SK-N-SH (cell line): ENCODE results near the gene CCDC149. TPM values are rescaled to one million over a fixed set of nuclear protein-coding genes. Genes with fewer than 3 reads are reported as not detected.

Experiments
- CTCF ChIA-PET: fragments of 300-600, 350-600 bp; formaldehyde crosslinking; extraction: SDS; loops from one replicate; lab custom pipeline; 2021; lab: Yijun Ruan, JAX
- POLR2A ChIA-PET: fragments of 350-600 bp; sonication (Branson Sonifier 250); formaldehyde crosslinking; extraction: SDS; loops from one replicate; lab custom pipeline; 2020; ENCODE audit warnings: antibody characterized with exemption, inconsistent platforms; lab: Yijun Ruan, JAX
- DNase-seq: peaks from one replicate; pipeline ENCODE4 v3.0.0; 2012
- H2AFZ ChIP-seq: fragments of 200-600 bp; sonication (generic); 2 replicates; pipeline ENCODE4 v1.8.1; 2016; ENCODE audit warnings: antibody characterized with exemption, mild to moderate bottlenecking, low read depth
- H3F3A ChIP-seq: fragments of 200-600 bp; sonication (generic); replicated peaks from 2 replicates; pipeline ENCODE3; 2016; ENCODE audit warnings: antibody characterized with exemption, mild to moderate bottlenecking; ENCODE audit not compliant: insufficient read depth
- H3K27ac ChIP-seq, 2 experiments: fragments of 200-500 bp in 1 of 2; fragments of 200-600 bp in 1 of 2; sonication (Bioruptor generic) in 1 of 2; sonication (generic), shearing (Covaris generic) in 1 of 2; 2 replicates each; pipeline versions ENCODE4 v1.5.1 to v1.6.1; 2014 to 2016; ENCODE audit warnings: low read depth in 2 of 2, inconsistent platforms in 1 of 2, low read length in 1 of 2, mild to moderate bottlenecking in 1 of 2, mixed read lengths in 1 of 2
- H3K27me3 ChIP-seq: fragments of 200-600 bp; sonication (generic), shearing (Covaris generic); 2 replicates; pipeline ENCODE4 v1.6.1; 2016; ENCODE audit warnings: mixed run types; ENCODE audit not compliant: insufficient read depth
- H3K36me3 ChIP-seq, 2 experiments: fragments of 200-500 bp in 1 of 2; fragments of 200-600 bp in 1 of 2; sonication (Bioruptor generic) in 1 of 2; sonication (generic) in 1 of 2; replicated peaks in 1 of 2; 2 replicates each; pipeline versions ENCODE3 to v1.5.1; 2014 to 2016; ENCODE audit warnings: low read length in 1 of 2, mild to moderate bottlenecking in 1 of 2; ENCODE audit not compliant: insufficient read depth in 2 of 2, control insufficient read depth in 1 of 2
- H3K4me1 ChIP-seq, 2 experiments: fragments of 200-500 bp in 1 of 2; fragments of 200-600 bp in 1 of 2; sonication (Bioruptor generic) in 1 of 2; sonication (generic), shearing (Covaris generic) in 1 of 2; 2 replicates each; pipeline versions ENCODE4 v1.5.1 to v1.6.1; 2014 to 2016; ENCODE audit warnings: low read depth in 1 of 2, low read length in 1 of 2, mixed run types in 1 of 2; ENCODE audit not compliant: insufficient read depth in 2 of 2, control insufficient read depth in 1 of 2
- H3K4me2 ChIP-seq: fragments of 200-600 bp; sonication (generic), shearing (Covaris generic); 2 replicates; pipeline ENCODE4 v1.6.1; 2017; ENCODE audit warnings: mixed run types
- H3K4me3 ChIP-seq, 2 experiments: fragments of 200-500 bp in 1 of 2; fragments of 200-600 bp in 1 of 2; sonication (Bioruptor generic) in 1 of 2; sonication (generic), shearing (Covaris generic) in 1 of 2; 2 replicates each; pipeline versions ENCODE4 v1.5.1 to v1.8.1; 2014 to 2016; ENCODE audit warnings: low read depth in 2 of 2, inconsistent platforms in 1 of 2, low read length in 1 of 2, mild to moderate bottlenecking in 1 of 2, mixed read lengths in 1 of 2, moderate library complexity in 1 of 2
- H3K79me2 ChIP-seq: fragments of 200-600 bp; sonication (generic); 2 replicates; pipeline ENCODE4 v1.8.1; 2017; ENCODE audit warnings: mild to moderate bottlenecking; ENCODE audit not compliant: insufficient read depth
- H3K9ac ChIP-seq: fragments of 200-600 bp; sonication (generic); 2 replicates; pipeline ENCODE4 v1.6.1; 2017; ENCODE audit warnings: mixed run types
- H3K9me2 ChIP-seq: fragments of 200-600 bp; sonication (generic); 2 replicates; pipeline ENCODE4 v1.6.1; 2017; ENCODE audit warnings: mixed run types
- H3K9me3 ChIP-seq: fragments of 200-600 bp; sonication (generic); 2 replicates; pipeline ENCODE4 v1.6.1; 2017; ENCODE audit warnings: mixed run types, mild to moderate bottlenecking, moderate library complexity
- H4K20me1 ChIP-seq: fragments of 200-600 bp; sonication (generic); 2 replicates; pipeline ENCODE4 v1.6.1; 2017; ENCODE audit warnings: mild to moderate bottlenecking, mixed run types; ENCODE audit not compliant: insufficient read depth
- EP300 ChIP-seq, 2 experiments: IDR thresholded peaks; 2 replicates each; pipeline versions ENCODE4 v1.4.0 to v1.6.1; 2012; ENCODE audit warnings: borderline replicate concordance in 1 of 2, low read depth in 1 of 2, low read length in 1 of 2
- EZH2phosphoT487 ChIP-seq: fragments of 200-600 bp; sonication (generic); IDR thresholded peaks from 2 replicates; pipeline ENCODE4 v1.6.1; 2017; ENCODE audit warnings: low read depth, mixed run types, mild to moderate bottlenecking, antibody characterized with exemption, moderate library complexity, borderline replicate concordance
- FOSL2 ChIP-seq: IDR thresholded peaks from 2 replicates; pipeline ENCODE4 v1.4.0; 2012; ENCODE audit warnings: low read depth, mild to moderate bottlenecking, moderate library complexity, borderline replicate concordance
- FOXJ3 ChIP-seq: sonication (generic); formaldehyde crosslinking; IDR thresholded peaks from 2 replicates; pipeline ENCODE4 v1.5.1; 2020; ENCODE audit warnings: mild to moderate bottlenecking, missing genetic modification reagents
- FOXM1 ChIP-seq: IDR thresholded peaks from 2 replicates; pipeline ENCODE4 v1.4.0; 2012; ENCODE audit warnings: low read depth, mild to moderate bottlenecking
- GABPA ChIP-seq: IDR thresholded peaks from 2 replicates; pipeline ENCODE4 v1.4.0; 2012; ENCODE audit warnings: low read depth, mild to moderate bottlenecking
- IRF3 ChIP-seq: fragments of 150-350 bp; IDR thresholded peaks from 2 replicates; pipeline ENCODE4 v1.6.1; 2016; ENCODE audit warnings: mild to moderate bottlenecking, low read depth, low read length
- JUND ChIP-seq: IDR thresholded peaks from 2 replicates; pipeline ENCODE4 v1.4.0; 2012
- MAX ChIP-seq: IDR thresholded peaks from 2 replicates; pipeline ENCODE4 v1.4.0; 2012; ENCODE audit warnings: low read depth
- MXI1 ChIP-seq: IDR thresholded peaks from 2 replicates; pipeline ENCODE4 v1.6.1; 2012; ENCODE audit warnings: mild to moderate bottlenecking, low read depth, low read length, improper control_type of control experiment
- NFIC ChIP-seq: IDR thresholded peaks from 2 replicates; pipeline ENCODE4 v1.4.0; 2012; ENCODE audit warnings: borderline replicate concordance
- NRF1 ChIP-seq: IDR thresholded peaks from 2 replicates; pipeline ENCODE4 v1.6.1; 2012; ENCODE audit warnings: low read depth, mild to moderate bottlenecking, low read length
- POLR2AphosphoS5 ChIP-seq: IDR thresholded peaks from 2 replicates; pipeline ENCODE4 v1.6.1; 2012; ENCODE audit warnings: low read depth, low read length
- RAD21 ChIP-seq: IDR thresholded peaks from 2 replicates; pipeline ENCODE4 v1.6.1; 2012; ENCODE audit warnings: mild to moderate bottlenecking, low read length
- RXRA ChIP-seq: IDR thresholded peaks from 2 replicates; pipeline ENCODE4 v1.4.0; 2012; ENCODE audit warnings: low read depth, mild to moderate bottlenecking, borderline replicate concordance
- SIN3A ChIP-seq: IDR thresholded peaks from 2 replicates; pipeline ENCODE4 v1.6.1; 2012; ENCODE audit warnings: low read depth, mild to moderate bottlenecking, low read length, moderate library complexity, borderline replicate concordance
- SMC3 ChIP-seq: IDR thresholded peaks from 2 replicates; pipeline ENCODE4 v1.6.1; 2012; ENCODE audit warnings: low read depth, low read length, improper control_type of control experiment
- TAF1 ChIP-seq: IDR thresholded peaks from 2 replicates; pipeline ENCODE4 v1.6.1; 2012; ENCODE audit warnings: low read depth, mild to moderate bottlenecking, low read length, moderate library complexity, borderline replicate concordance
- TCF12 ChIP-seq: IDR thresholded peaks from 2 replicates; pipeline ENCODE4 v1.4.0; 2012
- TEAD4 ChIP-seq: IDR thresholded peaks from 2 replicates; pipeline ENCODE4 v1.4.0; 2012; ENCODE audit warnings: mild to moderate bottlenecking, borderline replicate concordance; ENCODE audit not compliant: insufficient read depth
- USF2 ChIP-seq: fragments of 150-350 bp; IDR thresholded peaks from 2 replicates; pipeline ENCODE4 v1.6.1; 2017; ENCODE audit warnings: antibody characterized with exemption, low read length, low read depth, borderline replicate concordance
- YY1 ChIP-seq: IDR thresholded peaks from 2 replicates; pipeline ENCODE4 v1.4.0; 2012; ENCODE audit warnings: low read depth, mild to moderate bottlenecking
- WGBS: methylation state at CpG from one replicate; pipeline ENCODE4 v1.1.6; 2017; ENCODE audit warnings: low lambda C conversion rate; 5-methylcytosine and 5-hydroxymethylcytosine counted together
- polyA plus RNA-seq, 3 experiments: library from polyadenylated mRNA; depleted of rRNA; stranded (reverse); fragments of >200 nt; gene quantifications; 2 replicates each; pipeline ENCODE4 v1.2.3, GENCODE V29; 2012
- TF ChIP-seq, protein P1 (sequence below): IDR thresholded peaks from 2 replicates; pipeline ENCODE4 v1.4.0; 2012; ENCODE audit warnings: low read depth, borderline replicate concordance

Gene CCDC149
- polyA plus RNA-seq, 1 of the 3 experiments (the other 2 are of a cell fraction), result 5.5 TPM

DNA sequence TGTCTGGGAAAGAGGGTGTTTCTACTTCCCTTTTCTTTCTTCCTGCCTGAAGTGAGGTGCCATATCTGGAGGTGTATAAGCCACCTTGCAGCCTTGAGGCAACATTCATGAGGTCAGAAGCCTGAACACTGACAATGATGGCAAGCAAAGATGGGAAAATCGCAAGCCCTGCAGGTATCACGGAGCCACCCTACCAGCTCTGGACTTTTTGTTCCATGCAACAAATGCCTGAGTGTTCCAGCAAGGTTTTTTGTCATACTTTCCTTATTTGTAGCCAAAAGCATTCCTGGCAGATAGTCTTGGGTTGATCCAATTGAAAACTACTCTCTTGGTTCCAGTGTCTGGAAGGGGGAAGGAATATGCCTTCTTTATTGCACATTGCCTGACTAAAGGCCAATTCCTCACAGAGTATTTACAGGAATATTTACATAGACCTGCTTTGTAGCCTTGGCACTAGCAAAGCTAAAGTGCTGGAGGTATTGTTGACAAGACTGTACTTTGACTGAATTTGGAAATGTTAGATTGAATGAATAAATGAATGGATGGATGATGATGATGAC is 131.8 kb downstream of the CCDC149 start:
- Histone ChIP-seq H2AFZ (no peak overlapping the region), H3K9me3 (no peaks in the 10 kb centered on the region), H3K4me2 (no peak overlapping the region), H3K9me2 (no peaks in the 10 kb centered on the region), H3K79me2 (no peaks in the 10 kb centered on the region), H3K4me3 (no peak overlapping the region), H4K20me1 (no peaks in the 10 kb centered on the region), H3K36me3 (no peaks in the 10 kb centered on the region), H3K27ac (no peak overlapping the region), H3F3A (peaks cover 24% of the 10 kb centered on the region), H3K4me1 (peaks cover 3 to 22% of the 10 kb centered on the region in 2 experiments), H3K27me3 (no peaks in the 10 kb centered on the region), H3K9ac (no peak overlapping the region)
- ChIA-PET POLR2A (no interaction called here), CTCF (no interaction called here)
- no peak for TF ChIP-seq YY1
- TF ChIP-seq RAD21, result no peak
- TF ChIP-seq JUND, result no peak
- no peak for TF ChIP-seq FOXM1
- TF ChIP-seq FOSL2, result no peak
- TF ChIP-seq GABPA, result no peak
- no peak for TF ChIP-seq TAF1
- TF ChIP-seq USF2, result no peak
- no peak for TF ChIP-seq IRF3
- TF ChIP-seq POLR2AphosphoS5, result no peak
- WGBS, result 67% methylated on average over 2 of the region's 2 CpGs
- DNase-seq, result no peak

DNA sequence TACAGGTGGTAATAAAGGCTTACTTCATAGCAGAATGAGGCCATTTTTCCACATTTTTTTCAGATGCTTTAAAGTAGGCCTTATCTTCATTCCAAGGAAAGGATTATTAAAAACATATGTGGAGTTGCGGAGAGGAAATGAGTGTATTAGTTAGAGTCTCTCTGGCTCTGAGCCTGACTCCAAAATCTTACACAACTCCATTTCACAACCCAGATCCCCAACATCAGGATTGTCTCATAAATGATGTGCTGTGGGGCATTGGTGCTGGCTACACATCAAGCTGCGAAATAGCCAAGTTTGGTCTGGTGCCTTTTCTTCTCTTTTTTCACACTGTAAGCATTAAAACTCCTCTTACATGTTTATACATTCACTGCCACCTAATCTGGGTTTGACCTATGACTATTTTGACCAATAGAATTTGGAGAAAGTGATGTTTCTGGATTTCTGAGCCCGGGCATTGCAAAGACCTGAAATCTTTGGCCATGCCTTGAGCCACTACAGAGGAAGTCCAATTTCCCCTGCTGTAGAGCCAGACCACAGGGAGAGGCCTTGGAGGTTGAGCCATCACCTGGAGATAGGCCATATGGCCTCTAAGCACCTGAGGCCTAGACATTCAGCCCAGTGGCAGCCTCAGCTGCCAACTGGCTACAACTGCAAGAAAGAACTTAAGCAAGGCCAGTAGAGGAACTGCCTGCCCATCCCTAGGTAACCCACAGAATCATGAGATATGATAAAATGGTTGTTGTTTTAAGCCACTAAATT is 134.2 kb downstream of the CCDC149 start:
- DNase-seq, result no peak
- 5% methylated on average over 3 of the region's 3 CpGs for WGBS
- H3K79me2 ChIP-seq, result no peaks in the 10 kb centered on the region
- no peak overlapping the region for H3K9ac ChIP-seq
- peaks cover 25% of the 10 kb centered on the region for H3F3A ChIP-seq
- no peaks in the 10 kb centered on the region for H3K36me3 ChIP-seq
- POLR2A ChIA-PET, result no interaction called here
- no peaks in the 10 kb centered on the region for H3K9me2 ChIP-seq
- no peaks in the 10 kb centered on the region for H3K27me3 ChIP-seq
- peaks cover 3 to 26% of the 10 kb centered on the region in 2 experiments for H3K4me1 ChIP-seq
- H3K4me2 ChIP-seq, result peak overlapping the region; percentile 52; the same call in 1 of the 2 replicates
- H3K27ac ChIP-seq, result peak overlapping the region; percentile 80 to 87; a peak in 3 of 4 replicates
- no peak overlapping the region for H2AFZ ChIP-seq
- CTCF ChIA-PET, result no interaction called here
- H3K4me3 ChIP-seq, result no peak overlapping the region
- H4K20me1 ChIP-seq, result no peaks in the 10 kb centered on the region
- no peaks in the 10 kb centered on the region for H3K9me3 ChIP-seq
- TF ChIP-seq SMC3 (no peak), RAD21 (no peak), SIN3A (0 out of 2 replicates have a peak, but pooled peaks have one; percentile 29), MAX (peak; percentile 18; the same call in 1 of the 2 replicates), EP300 (IDR thresholded peaks at IDR 0.05; ENCODE audit: borderline replicate concordance in 1 of 2, low read depth in 1 of 2, low read length in 1 of 2) (peak; percentile 10 to 92; a peak in 2 of 4 replicates), EZH2phosphoT487 (no peak), TCF12 (peak; percentile 99), TEAD4 (peak; percentile 82), FOXJ3 (CRISPR knock-in tag) (no peak), FOXM1 (peak; percentile 59; the same call in 1 of the 2 replicates), JUND (peak; percentile 83), NFIC (peak; percentile 89), NRF1 (no peak), GABPA (no peak), POLR2AphosphoS5 (peak; percentile 65; the same call in 1 of the 2 replicates), YY1 (peak; percentile 71; the same call in 1 of the 2 replicates), MXI1 (no peak), RXRA (no peak; the same call in 1 of the 2 replicates)
- TF ChIP-seq, protein P1, sequence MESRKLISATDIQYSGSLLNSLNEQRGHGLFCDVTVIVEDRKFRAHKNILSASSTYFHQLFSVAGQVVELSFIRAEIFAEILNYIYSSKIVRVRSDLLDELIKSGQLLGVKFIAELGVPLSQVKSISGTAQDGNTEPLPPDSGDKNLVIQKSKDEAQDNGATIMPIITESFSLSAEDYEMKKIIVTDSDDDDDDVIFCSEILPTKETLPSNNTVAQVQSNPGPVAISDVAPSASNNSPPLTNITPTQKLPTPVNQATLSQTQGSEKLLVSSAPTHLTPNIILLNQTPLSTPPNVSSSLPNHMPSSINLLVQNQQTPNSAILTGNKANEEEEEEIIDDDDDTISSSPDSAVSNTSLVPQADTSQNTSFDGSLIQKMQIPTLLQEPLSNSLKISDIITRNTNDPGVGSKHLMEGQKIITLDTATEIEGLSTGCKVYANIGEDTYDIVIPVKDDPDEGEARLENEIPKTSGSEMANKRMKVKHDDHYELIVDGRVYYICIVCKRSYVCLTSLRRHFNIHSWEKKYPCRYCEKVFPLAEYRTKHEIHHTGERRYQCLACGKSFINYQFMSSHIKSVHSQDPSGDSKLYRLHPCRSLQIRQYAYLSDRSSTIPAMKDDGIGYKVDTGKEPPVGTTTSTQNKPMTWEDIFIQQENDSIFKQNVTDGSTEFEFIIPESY, result peak; percentile 39; the same call in 1 of the 2 replicates
